Measurements from ENCODE around the gene GLB1L2.

Gene GLB1L2

GRCh38 chr11:134401825-134402809 lies 70.3 kb downstream of the GLB1L2 start:
- DNase-seq (ENCODE audit: extremely low read depth in 1 of 2, low read depth in 1 of 2): no peak

DNA sequence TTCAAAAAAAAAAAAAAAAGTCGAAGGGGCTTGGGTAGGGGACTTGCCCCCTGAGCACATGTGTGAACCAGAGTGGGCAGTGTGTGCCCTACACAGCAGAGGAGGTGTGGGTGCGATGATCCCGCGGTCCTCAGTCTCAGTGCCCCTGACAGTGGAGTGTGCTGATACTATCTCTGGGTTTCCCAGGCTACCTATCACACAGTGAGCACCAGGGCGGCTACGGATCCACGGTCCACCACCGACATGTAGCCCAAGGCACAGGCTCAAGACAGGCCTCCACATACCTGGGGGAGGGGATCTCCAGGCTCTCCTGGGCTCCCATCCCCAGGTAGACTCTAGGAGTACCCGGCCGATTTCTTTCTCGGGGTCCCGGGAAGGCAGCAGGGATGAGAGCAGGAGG lies 71.1 kb downstream of the GLB1L2 start:
- DNase-seq (ENCODE audit: extremely low read depth in 1 of 2, low read depth in 1 of 2): no peak

- DNase-seq (ENCODE audit: extremely low read depth in 1 of 2, low read depth in 1 of 2): no peak
These were observed 73.0 kb downstream of the GLB1L2 start for GRCh38 chr11:134404575-134405341.

DNA sequence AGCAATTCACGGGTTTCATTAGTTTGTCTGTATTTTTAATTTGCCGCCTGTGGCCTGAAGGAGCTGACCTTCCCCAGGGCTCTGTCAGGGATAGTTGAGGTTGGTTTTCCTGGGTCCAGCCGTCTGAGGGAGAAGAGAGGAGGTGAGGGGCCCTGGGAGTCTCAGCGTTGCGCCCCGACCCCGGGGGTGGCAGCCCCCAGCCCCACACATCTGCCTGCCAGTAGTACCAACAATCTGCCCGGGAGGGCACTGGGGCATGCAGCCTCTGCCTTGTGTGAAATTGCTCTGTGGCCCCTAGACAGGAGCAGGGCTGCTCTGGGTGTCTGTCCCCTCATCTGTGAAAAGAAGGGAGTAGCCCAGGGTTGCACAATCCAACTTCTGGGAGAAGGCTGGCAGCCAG lies 73.6 kb downstream of the GLB1L2 start:
- no peak for DNase-seq (ENCODE audit: extremely low read depth in 1 of 2, low read depth in 1 of 2)

- no peak for DNase-seq (ENCODE audit: extremely low read depth in 1 of 2, low read depth in 1 of 2)
These were observed 74.1 kb downstream of the GLB1L2 start for GRCh38 chr11:134405841-134406240.

- DNase-seq (ENCODE audit: extremely low read depth in 1 of 2, low read depth in 1 of 2): no peak
These were observed 74.7 kb downstream of the GLB1L2 start for GRCh38 chr11:134406264-134407185.

GRCh38 chr11:134407321-134407828 lies 75.6 kb downstream of the GLB1L2 start:
- no peak for DNase-seq (ENCODE audit: extremely low read depth in 1 of 2, low read depth in 1 of 2)

GRCh38 chr11:134407923-134408322 lies 76.1 kb downstream of the GLB1L2 start:
- no peak for DNase-seq (ENCODE audit: extremely low read depth in 1 of 2, low read depth in 1 of 2)

- DNase-seq (ENCODE audit: extremely low read depth in 1 of 2, low read depth in 1 of 2): no peak
These were observed 78.0 kb downstream of the GLB1L2 start for GRCh38 chr11:134409552-134410429.

- DNase-seq (ENCODE audit: extremely low read depth in 1 of 2, low read depth in 1 of 2): no peak
These were observed 79.0 kb downstream of the GLB1L2 start for GRCh38 chr11:134410766-134411165.

DNA sequence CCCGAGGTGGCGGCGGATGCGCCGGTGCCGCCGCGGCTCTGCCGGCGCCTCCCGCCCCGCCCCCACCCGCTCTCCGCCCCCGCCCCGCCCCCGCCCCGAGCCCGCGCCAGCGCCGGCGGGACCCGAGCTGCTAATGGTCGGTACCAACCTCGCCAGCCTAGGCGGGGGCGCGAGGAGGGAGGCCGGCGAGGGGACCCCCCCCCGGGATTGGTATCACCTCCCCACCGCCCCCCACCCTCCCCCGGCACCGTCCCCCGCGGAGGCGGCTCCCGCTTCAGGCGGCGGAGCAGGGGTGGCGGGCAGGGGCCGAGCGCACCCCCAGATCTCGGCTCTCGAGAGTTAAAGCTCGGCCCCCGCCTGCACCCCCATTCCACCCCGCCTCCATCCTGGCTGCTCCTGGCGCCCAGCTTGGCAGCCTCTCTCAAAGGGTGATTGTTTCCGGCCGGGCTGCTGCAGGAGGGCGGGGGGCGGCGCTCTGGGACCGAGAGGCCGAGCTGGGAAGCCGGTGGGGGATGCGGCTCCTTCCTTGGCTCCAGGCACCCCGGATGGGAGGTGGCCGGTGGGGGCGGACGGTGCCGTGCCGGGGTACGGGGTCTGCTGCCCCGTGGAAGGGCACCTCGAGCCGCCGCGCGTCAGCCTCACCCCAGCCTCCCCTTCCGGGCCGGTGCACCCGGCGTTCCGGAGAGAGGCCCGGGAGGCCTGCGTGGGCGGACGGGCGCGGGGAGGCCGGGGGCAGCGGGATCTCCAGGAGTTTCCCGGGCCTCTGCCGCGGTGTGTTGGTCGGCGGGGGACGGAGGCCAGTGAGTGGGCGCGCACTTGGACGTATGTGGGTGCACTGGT lies 80.6 kb downstream of the GLB1L2 start, which contains the start of gene B3GAT1:
TSS of gene B3GAT1 (minus strand) at position 40 of the 840 bp plus-strand sequence. CDS start 24,583 bp downstream, outside the sequence.
- DNase-seq (ENCODE audit: extremely low read depth in 1 of 2, low read depth in 1 of 2): peak in 1 of 2 donors; percentile 3

DNA sequence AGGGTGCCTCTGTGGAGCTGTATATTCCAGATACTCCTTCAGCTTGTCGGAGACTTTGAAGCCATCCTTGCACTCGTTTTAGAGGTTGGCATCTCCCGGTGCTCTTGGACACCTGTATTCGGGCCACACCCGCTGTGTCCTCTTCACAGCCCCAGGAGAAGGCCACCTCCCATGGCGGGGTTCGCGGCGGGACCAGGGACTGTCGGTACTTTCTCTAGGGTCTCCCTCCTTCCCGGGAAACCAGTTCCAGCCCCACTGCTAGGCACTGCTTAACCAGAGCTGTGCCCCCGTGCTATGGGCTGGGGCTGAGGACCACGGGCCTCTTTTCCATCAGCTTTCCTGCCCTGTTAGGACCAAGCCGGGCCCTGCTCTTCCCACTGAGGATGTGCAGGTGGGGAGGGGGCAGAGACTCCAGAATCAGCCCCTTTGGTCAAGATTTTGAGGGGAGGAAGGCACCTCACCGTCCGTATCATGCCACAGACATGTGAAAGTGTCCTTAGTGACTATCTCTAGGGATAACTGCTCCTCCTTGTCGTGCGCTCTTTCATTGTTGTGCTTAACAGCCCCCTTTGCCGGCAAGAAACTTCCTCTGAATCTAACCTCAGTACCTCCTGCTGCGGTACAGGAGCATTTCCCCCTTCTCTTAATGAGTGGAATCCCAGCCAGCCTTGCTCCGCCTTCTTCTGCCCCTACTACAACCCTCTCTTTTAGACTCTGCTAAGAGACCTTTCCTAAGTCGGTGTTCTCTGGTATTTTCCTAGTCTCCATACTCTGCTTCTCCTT lies 81.4 kb downstream of the GLB1L2 start:
- DNase-seq (ENCODE audit: extremely low read depth in 1 of 2, low read depth in 1 of 2): no peak

- DNase-seq (ENCODE audit: extremely low read depth in 1 of 2, low read depth in 1 of 2): no peak
These were observed 82.3 kb downstream of the GLB1L2 start for GRCh38 chr11:134413826-134414731.

- DNase-seq (ENCODE audit: extremely low read depth in 1 of 2, low read depth in 1 of 2): no peak
These were observed 83.3 kb downstream of the GLB1L2 start for GRCh38 chr11:134414766-134415765.

- no peak for DNase-seq (ENCODE audit: extremely low read depth in 1 of 2, low read depth in 1 of 2)
These were observed 84.9 kb downstream of the GLB1L2 start for GRCh38 chr11:134416726-134417125.
